ENCODE results near the gene PPP5C.

PPP5C gene

DNA sequence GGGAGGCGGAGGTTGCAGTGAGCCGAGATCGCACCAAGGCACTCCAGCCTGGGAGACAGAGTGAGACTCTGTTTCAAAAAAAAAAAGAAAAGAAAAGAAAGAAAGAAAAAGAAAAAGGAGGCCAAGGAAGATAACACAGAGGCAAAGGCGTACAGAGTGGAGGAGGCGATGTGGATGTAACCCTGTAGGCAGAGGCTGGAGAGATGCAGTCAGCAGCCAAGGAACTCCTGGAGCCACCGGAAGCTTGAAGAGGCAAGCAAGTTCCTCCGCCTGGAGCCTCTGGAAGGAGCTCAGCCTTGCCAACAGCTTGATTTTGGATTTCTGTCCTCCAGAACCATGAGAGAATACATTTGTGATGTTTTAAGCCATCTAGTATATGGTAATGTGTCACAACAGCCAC is 73.2 kb downstream of the PPP5C start:
- H3K4me3 ChIP-seq (ENCODE audit: low read depth, low read length), result no peak overlapping the region
- no peak for TF ChIP-seq MYC (IDR thresholded peaks at IDR 0.05; ENCODE audit: low read depth, low read length)
- TF ChIP-seq, protein P1, sequence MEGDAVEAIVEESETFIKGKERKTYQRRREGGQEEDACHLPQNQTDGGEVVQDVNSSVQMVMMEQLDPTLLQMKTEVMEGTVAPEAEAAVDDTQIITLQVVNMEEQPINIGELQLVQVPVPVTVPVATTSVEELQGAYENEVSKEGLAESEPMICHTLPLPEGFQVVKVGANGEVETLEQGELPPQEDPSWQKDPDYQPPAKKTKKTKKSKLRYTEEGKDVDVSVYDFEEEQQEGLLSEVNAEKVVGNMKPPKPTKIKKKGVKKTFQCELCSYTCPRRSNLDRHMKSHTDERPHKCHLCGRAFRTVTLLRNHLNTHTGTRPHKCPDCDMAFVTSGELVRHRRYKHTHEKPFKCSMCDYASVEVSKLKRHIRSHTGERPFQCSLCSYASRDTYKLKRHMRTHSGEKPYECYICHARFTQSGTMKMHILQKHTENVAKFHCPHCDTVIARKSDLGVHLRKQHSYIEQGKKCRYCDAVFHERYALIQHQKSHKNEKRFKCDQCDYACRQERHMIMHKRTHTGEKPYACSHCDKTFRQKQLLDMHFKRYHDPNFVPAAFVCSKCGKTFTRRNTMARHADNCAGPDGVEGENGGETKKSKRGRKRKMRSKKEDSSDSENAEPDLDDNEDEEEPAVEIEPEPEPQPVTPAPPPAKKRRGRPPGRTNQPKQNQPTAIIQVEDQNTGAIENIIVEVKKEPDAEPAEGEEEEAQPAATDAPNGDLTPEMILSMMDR (IDR thresholded peaks at IDR 0.05; ENCODE audit: low read depth, low read length), result no peak
- no peak for TF ChIP-seq POLR2A (IDR thresholded peaks at IDR 0.05; ENCODE audit: extremely low read depth, insufficient read length)
- TF ChIP-seq, protein P2, sequence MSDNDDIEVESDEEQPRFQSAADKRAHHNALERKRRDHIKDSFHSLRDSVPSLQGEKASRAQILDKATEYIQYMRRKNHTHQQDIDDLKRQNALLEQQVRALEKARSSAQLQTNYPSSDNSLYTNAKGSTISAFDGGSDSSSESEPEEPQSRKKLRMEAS (IDR thresholded peaks at IDR 0.05; ENCODE audit: low read depth, low read length), result no peak
- no peak for DNase-seq (ENCODE audit: low read depth)

DNA sequence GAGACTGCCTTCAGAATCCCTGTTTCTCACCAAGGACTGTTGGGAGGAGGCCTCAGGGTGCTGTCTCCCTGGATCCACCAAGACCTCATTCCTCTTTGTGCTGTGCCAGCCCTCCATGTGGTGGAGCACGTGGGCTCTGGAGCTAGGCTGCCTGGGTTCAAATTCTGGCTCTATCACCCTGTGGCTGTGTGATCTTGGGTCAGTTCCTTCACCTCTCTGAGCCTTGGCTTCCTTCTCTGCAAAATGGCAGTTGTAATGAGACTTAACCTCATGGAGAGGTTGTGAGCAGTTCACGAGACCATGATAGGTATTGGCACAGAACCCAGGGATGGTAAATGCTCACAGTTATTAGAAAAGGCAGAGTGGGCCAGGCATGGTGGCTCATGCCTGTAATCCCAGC is 75.5 kb downstream of the PPP5C start:
- DNase-seq (ENCODE audit: low read depth), result no peak
- TF ChIP-seq, protein P2 (IDR thresholded peaks at IDR 0.05; ENCODE audit: low read depth, low read length), result no peak
- TF ChIP-seq POLR2A (IDR thresholded peaks at IDR 0.05; ENCODE audit: extremely low read depth, insufficient read length) (no peak), MYC (IDR thresholded peaks at IDR 0.05; ENCODE audit: low read depth, low read length) (no peak)
- TF ChIP-seq, protein P1 (IDR thresholded peaks at IDR 0.05; ENCODE audit: low read depth, low read length), result no peak
- no peak overlapping the region for H3K4me3 ChIP-seq (ENCODE audit: low read depth, low read length)

DNA sequence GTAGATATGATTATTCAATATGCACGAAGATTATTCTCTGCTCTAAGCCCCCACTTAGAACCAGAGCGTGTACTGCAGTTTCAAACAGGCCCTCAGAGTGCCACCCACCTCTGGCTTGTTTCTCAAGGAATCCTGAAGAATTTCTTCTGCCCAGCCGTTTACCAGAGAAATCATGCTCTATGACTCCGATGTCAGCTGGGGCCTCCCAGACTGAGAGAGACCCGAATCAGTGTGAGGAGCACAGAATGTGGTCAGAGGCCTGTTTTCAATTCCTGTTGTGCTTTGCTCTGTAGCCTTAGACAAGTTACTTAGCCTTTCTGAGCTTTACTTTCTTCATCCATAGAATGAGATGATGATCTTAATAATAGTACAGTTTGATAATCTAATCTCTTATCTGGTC is 76.3 kb downstream of the PPP5C start:
- TF ChIP-seq MYC (IDR thresholded peaks at IDR 0.05; ENCODE audit: low read depth, low read length), result no peak
- TF ChIP-seq POLR2A (IDR thresholded peaks at IDR 0.05; ENCODE audit: extremely low read depth, insufficient read length), result no peak
- TF ChIP-seq, protein P2 (IDR thresholded peaks at IDR 0.05; ENCODE audit: low read depth, low read length), result no peak
- TF ChIP-seq, protein P1 (IDR thresholded peaks at IDR 0.05; ENCODE audit: low read depth, low read length), result no peak
- DNase-seq (ENCODE audit: low read depth), result no peak
- no peak overlapping the region for H3K4me3 ChIP-seq (ENCODE audit: low read depth, low read length)

DNA sequence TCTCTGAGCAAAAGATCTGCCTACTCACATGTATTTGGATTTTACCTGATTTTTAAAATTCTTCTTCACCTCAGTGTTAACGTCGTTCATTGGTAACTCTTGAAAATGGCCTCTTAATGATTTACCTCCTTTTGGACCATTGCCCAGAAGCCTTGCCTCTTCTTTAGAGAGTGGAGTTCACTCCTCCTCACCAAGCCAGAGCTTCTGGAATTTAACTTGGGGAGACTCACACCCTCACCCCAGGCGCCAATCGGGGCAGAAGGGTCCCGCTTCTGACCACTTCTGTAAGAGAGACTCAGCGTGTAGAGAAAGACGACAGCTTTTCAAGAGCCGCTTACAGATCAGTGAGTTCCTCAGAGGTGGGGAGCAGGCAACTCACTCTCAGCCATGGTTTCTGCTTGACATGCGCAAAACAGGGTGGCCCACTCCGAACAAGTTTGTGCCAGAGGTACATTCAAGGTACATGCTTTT is 79.2 kb downstream of the PPP5C start:
- no peak for DNase-seq (ENCODE audit: low read depth)
- TF ChIP-seq, protein P1 (IDR thresholded peaks at IDR 0.05; ENCODE audit: low read depth, low read length), result no peak
- H3K4me3 ChIP-seq (ENCODE audit: low read depth, low read length), result no peak overlapping the region

DNA sequence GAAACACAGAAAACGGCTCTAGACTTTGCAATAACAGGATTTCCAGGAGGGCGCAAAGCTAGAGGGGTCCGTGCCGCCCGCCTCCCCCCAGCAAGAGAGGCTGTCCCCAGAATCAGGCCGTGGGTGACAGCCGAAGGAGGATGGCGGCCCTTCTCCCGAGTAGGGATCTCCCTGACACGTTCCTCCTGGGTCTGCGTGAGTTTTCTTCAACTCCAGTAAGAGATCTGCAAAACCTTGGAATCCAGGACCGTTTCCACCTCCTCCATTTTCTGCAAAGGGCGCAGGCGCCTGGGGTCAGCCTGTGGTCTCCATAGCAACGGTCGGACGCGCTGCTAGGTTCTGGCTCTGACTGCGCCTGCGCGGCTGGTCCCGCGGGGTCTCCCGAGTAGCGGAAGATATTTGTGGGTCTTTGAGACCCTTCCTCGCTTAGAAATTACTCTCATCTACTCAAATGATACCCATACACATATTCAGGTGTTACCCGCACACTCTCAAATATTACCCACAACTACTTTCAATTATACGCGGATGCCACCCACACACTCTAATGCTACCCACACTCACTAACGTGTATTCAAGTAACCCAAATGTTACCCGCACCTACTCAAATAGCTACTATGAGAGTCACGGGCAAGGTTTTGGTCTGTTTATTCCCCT is 79.7 kb downstream of the PPP5C start:
- no peak for DNase-seq (ENCODE audit: low read depth)
- TF ChIP-seq POLR2A (IDR thresholded peaks at IDR 0.05; ENCODE audit: extremely low read depth, insufficient read length) (no peak), MYC (IDR thresholded peaks at IDR 0.05; ENCODE audit: low read depth, low read length) (no peak)
- TF ChIP-seq, protein P2 (IDR thresholded peaks at IDR 0.05; ENCODE audit: low read depth, low read length), result no peak
- TF ChIP-seq, protein P1 (IDR thresholded peaks at IDR 0.05; ENCODE audit: low read depth, low read length), result no peak
- no peak overlapping the region for H3K4me3 ChIP-seq (ENCODE audit: low read depth, low read length)
